HG03196 (cell line): ENCODE results near the gene ST8SIA6.
"Not testable (repeated sequence)": the region's sequence is repeated elsewhere in the genome, so short reads cannot be mapped to it uniquely, and the experiment has no call there.

ENCODE experiments used
- ATAC-seq: cut with Tn5 transposase; IDR thresholded peaks from one replicate; pipeline ENCODE4 v1.9.1; 2021; ENCODE audit not compliant: unreplicated experiment

ST8SIA6 gene

GRCh38 chr10:17349717-17350116 is 104.7 kb downstream of the ST8SIA6 start:
- no peak for ATAC-seq

- ATAC-seq, result no peak
Measured at GRCh38 chr10:17348501-17349349, 105.7 kb downstream of the ST8SIA6 start.

DNA sequence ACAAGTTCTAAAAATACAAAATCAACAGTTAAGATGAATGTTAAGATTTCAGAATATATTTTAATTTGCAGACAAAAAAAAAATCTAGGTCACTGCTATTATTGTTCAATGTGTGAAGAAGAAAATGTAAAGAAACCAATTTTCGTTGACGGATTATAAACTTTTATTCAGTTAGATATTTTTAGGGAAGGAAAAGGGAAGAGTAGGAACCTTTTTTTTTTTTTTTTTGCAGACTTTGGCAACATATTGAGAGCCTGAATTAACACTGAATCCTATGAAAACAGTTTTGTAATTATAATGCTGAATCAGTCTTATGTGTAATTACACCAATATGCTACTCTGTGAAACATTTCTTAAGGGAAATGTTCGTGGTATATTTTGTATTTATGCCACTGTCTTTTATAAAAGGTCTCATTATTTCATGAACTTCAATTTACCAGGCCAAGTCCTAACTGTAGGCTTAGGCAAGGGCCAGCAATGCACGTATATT is 106.3 kb downstream of the ST8SIA6 start:
- no peak for ATAC-seq

DNA sequence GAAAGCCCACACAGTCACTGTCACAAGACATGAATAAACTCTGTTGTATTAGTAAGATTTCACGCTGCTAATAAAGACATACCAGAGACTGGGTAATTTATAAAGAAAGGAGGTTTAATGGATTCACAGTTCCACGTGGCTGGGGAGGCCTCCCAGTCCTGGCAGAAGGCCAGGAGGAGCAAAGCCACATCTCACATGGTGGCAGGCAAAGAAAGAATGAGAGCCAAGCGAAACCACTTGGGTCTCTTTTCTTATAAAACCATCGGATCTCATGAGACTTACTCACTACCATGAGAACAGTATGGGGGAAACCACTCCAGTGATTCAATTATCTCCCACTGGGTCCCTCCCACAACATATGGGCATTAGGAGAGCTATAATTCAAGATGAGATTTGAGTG is 110.2 kb downstream of the ST8SIA6 start:
- ATAC-seq, result no peak

DNA sequence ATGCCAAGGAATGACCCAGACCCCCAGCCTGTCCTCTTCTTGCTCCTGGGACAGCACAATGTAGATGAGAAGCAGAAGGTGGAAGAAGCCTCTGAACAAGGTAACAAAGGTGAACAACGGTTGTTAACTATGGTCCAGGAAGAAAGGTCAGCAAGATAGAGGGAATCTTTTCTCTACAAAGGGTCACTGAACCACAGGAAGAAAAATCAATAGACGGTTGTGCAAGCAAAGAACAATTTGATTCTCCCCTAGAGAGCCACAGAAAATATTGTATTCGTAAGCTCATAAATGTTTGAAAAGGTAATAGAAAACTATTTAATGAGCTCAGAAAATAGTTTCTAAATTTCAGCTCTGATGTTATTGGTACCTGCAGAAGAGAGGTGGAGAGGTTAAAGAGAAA is 111.3 kb downstream of the ST8SIA6 start:
- no peak for ATAC-seq

GRCh38 chr10:17340144-17340829 is 114.1 kb downstream of the ST8SIA6 start:
- no peak for ATAC-seq

DNA sequence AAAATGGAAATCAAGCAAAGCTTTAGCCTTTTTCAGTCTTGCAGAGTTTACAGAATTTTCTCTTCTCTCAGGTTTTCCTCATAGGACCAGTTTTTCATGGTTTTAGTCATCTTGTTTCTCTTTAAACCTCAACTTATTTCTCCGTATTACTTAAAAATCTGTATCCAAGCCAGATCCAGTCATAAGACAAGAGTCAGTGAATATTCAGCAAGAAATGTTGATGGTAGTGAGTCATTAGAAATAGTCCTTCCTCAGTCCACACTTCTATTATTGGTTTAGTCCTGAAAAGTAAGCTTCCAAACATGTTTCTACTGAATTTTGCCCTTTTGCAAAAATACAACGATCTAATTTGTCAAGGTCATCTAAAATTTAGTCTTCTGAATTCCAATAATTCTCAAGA is 119.3 kb downstream of the ST8SIA6 start:
- ATAC-seq, result no peak

GRCh38 chr10:17330501-17330900 is 123.9 kb downstream of the ST8SIA6 start:
- ATAC-seq, result no peak

- no peak for ATAC-seq
Measured at GRCh38 chr10:17326377-17326776, 128.0 kb downstream of the ST8SIA6 start.

DNA sequence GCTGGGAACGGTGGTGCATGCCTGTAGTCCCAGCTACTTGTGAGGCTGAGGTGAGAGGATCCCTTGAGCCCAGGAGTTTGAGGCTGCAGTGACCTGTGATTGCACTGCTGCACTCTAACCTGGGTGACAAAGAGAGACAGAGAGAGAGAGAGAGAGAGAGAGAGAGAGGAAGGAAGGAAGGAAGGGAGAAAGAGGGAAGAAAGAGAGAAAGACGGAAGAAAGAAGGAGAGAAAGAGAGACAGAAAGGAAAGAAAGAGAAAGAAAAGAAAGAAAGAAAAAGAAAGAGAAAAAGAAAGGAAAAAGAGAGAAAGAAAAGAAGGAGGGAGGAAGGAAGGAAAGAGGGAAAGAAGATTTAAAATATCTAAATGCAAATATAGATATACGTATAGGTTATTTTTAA is 132.4 kb downstream of the ST8SIA6 start:
- not testable (repeated sequence) for ATAC-seq

GRCh38 chr10:17316488-17317170 is 137.8 kb downstream of the ST8SIA6 start:
- peak; percentile 73 for ATAC-seq

GRCh38 chr10:17309435-17309834 is 145.0 kb downstream of the ST8SIA6 start:
- ATAC-seq, result no peak

- no peak for ATAC-seq
Measured at GRCh38 chr10:17307123-17307522, 147.3 kb downstream of the ST8SIA6 start.

DNA sequence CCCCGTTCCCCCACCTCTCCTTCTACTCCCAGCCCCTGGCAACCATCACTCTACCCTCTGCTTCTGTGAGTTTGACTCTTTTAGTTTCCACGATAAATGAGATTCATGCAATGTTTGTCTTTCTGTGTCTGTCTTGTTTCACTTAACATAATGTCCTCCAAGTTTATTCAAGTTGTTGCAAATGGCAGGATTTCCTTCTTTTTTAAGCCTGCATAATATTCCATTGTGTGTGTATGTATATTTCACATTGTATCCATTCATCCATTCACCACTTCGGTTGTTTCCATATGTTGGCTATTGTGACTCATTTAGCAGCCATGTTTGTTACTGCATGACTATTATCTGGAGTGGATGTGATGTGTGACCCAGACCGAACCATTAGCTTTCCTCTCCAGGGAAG is 162.0 kb downstream of the ST8SIA6 start:
- ATAC-seq, result no peak

DNA sequence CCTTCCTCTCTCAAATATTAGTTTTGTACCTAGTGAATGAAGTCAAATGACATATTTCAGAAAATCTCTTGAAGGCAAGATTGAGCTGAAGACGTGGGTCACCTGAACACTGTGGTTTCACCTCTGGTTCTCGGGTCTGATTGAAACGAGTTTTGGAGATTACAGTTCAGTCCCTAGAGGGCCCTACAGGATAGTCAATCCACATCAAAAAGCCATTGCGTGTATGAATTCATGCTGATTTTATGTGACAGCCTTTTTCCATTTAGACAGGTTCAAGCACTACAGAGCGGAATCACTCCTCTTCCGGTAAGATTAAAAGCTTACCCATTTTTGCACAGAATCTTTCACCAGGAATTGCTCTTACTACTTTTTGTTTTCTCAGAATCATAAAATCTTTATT is 164.2 kb downstream of the ST8SIA6 start:
- ATAC-seq, result no peak

DNA sequence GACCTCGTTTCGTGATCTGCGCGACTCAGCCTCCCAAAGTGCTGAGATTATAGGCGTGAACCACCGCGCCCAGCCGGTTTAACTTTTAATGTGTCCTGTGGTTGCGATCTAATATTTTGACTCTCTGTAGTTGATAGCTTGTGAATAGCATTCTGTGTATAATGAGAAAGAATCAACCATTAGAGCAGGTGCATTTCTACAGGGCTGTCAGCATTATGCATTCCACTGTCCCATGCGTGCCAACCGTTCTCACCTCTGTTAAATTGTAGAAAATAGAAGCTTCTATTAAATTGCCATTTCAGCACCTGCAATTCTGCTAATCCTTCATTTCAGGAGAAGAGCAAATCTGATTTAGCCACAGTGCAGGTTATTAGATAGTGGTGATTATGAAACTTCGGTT is 164.6 kb downstream of the ST8SIA6 start:
- no peak for ATAC-seq

- no peak for ATAC-seq
Measured at GRCh38 chr10:17286562-17287550, 167.5 kb downstream of the ST8SIA6 start.

DNA sequence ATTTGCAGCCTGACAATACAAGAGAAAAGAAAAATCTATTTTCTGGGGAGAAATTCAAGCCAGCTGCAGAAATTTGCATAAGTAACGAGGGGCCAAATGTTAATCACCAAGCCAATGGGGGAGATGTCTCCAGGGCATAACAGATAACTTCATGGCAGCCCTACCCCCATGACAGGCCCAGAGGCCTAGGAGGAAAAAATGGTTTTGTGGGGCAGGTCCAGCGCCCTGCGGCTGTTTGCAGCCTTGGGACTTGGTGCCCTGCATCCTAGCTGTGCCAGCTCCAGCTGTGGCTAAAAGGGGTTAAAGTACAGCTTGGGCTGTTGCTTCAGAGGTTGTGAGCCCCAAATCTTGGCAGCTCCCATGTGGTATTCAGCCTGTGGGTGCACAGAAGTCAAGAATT is 172.1 kb downstream of the ST8SIA6 start:
- ATAC-seq, result no peak

DNA sequence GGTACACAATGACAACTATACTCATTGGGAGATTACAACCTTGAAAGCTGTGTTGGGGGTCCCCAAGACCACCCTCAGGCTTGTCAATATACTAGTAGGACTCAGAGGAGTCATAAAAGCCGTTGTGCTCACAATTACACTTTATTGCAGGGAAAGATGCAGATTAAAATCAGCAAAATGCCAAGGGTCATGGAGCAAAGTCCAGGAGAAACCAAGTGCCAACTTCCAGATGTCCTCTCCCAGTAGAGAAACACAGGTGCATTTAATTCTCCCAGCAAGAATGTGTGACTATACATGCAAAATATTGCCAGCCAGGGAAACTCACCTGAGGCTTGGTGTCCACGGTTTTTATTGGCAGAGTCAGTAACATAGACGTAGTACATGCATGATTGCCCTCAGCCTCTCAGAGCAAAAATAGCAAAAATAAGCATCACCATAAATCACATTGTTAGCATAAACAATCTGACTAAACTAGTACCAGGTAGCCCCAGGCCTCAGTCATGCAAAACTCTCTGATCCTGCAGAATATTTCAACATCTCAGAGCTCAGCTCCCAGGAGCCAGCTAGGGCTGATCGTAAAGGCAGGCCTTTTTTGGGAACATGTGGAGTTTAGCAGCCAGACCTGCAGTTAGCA is 175.7 kb downstream of the ST8SIA6 start:
- no peak for ATAC-seq
